Measurements from ENCODE around the gene BTBD8. TPM values are rescaled to one million over a fixed set of nuclear protein-coding genes. Genes with fewer than 3 reads are reported as not detected.

Gene BTBD8
- total and polyA plus RNA-seq, 12 donors = 3.5 to 14.1 (median 9.5) TPM

DNA sequence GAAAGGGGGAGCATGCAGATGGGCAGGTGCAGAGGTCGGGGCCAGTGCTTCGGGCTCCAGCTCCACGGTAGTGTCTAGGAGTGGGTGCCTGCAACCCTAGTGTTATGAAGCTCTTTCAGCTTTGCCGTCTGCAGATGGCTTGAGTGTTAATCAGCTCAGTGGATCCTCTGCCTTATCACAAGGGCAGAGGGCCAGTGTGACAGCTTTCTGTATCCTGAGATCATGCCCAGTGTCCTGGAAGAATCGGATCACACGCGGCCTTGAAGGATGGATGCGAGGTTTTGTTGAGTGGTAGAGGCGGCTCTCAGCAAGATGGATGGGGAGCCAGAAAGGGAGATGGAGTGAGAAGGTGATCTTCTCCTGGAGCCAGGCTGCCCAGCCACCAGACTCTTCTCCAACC, 112.1 kb downstream of the BTBD8 start:
- no peak for TF ChIP-seq POLR2A (IDR thresholded peaks at IDR 0.05)
- TF ChIP-seq, protein P1, sequence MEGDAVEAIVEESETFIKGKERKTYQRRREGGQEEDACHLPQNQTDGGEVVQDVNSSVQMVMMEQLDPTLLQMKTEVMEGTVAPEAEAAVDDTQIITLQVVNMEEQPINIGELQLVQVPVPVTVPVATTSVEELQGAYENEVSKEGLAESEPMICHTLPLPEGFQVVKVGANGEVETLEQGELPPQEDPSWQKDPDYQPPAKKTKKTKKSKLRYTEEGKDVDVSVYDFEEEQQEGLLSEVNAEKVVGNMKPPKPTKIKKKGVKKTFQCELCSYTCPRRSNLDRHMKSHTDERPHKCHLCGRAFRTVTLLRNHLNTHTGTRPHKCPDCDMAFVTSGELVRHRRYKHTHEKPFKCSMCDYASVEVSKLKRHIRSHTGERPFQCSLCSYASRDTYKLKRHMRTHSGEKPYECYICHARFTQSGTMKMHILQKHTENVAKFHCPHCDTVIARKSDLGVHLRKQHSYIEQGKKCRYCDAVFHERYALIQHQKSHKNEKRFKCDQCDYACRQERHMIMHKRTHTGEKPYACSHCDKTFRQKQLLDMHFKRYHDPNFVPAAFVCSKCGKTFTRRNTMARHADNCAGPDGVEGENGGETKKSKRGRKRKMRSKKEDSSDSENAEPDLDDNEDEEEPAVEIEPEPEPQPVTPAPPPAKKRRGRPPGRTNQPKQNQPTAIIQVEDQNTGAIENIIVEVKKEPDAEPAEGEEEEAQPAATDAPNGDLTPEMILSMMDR (IDR thresholded peaks at IDR 0.05) = no peak
- no peak overlapping the region for H3K4me3 ChIP-seq
- no peaks in the 10 kb centered on the region for H3K4me1 ChIP-seq (replicated peaks in 1 of 2)
- no peaks in the 10 kb centered on the region for H3K36me3 ChIP-seq (replicated peaks in 1 of 2)
- intact Hi-C loops (cut with DNase I) = no loop called here
- 66 to 80% (median 77%) methylated on average over 9 of the region's 9 CpGs for WGBS, 4 donors
- no peak for DNase-seq
- no peaks in the 10 kb centered on the region for H3K9me3 ChIP-seq (replicated peaks in 1 of 3)
- H3K27ac ChIP-seq = no peak overlapping the region
- H3K27me3 ChIP-seq = no peaks in the 10 kb centered on the region

DNA sequence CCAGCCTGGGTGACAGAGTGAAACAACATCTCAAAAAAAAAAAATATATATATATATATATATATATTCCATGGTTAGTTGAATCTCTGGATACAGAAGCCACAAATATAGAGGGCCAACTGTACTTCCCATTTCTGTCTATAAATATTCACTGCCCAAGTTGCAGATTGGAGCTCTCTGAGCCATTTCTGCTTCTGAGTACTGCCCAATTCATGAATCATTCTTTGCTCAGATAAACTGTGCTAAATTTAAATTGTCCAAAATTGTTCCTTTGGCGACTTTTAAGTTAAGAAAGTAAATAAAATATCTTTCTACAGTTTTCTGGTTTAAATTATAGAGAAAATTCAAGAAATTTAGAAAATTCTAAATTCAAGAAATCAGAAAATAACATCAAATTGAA, 114.4 kb downstream of the BTBD8 start:
- H3K27me3 ChIP-seq = no peaks in the 10 kb centered on the region
- no peak for DNase-seq
- intact Hi-C loops (cut with DNase I) = no loop called here

GRCh38 chr1:92201973-92202372, 121.8 kb downstream of the BTBD8 start:
- Histone ChIP-seq H3K27me3 (no peaks in the 10 kb centered on the region), H3K27ac (no peak overlapping the region), H3K4me3 (no peak overlapping the region), H3K4me1 (replicated peaks in 1 of 2) (no peaks in the 10 kb centered on the region), H3K9me3 (replicated peaks in 1 of 3) (peaks cover 0 to 6% (median 0%) of the 10 kb centered on the region in 3 donors), H3K36me3 (replicated peaks in 1 of 2) (no peaks in the 10 kb centered on the region)
- TF ChIP-seq POLR2A (IDR thresholded peaks at IDR 0.05) = no peak
- TF ChIP-seq, protein P1 (IDR thresholded peaks at IDR 0.05) = no peak
- no peak for DNase-seq
- intact Hi-C loops (cut with DNase I) = no loop called here
- 79 to 84% (median 80%) methylated on average over 5 of the region's 5 CpGs for WGBS, 4 donors

More for the DNA sequence above, 114.4 kb downstream of the BTBD8 start:
- Histone ChIP-seq H3K36me3 (replicated peaks in 1 of 2) (no peaks in the 10 kb centered on the region), H3K27ac (no peak overlapping the region), H3K4me1 (replicated peaks in 1 of 2) (no peaks in the 10 kb centered on the region), H3K4me3 (no peak overlapping the region), H3K9me3 (replicated peaks in 1 of 3) (no peaks in the 10 kb centered on the region)
- TF ChIP-seq, protein P1 (IDR thresholded peaks at IDR 0.05) = no peak
- no peak for TF ChIP-seq POLR2A (IDR thresholded peaks at IDR 0.05)
- WGBS, 4 donors = 67 to 77% (median 76%) methylated on average over 1 of the region's 1 CpG

DNA sequence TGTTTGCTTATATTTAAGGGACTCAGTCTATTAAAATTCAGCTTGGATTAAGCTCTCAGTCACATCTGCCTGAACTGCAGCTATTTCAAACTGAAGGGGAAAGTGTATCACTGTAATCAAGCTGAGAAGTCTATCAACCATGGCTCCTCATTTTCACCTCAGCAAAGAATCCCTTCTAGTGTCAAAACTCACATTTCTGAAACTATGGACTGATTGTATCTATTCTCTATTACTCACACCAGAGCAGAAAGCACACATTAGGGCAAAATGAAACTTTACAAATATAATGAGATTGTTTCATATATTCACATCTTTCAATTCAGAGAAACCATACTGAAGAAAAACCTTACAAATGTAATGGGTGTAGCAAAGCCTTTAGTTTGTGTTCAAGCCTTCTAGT, 123.0 kb downstream of the BTBD8 start:
- Histone ChIP-seq H3K27me3 (no peaks in the 10 kb centered on the region), H3K36me3 (replicated peaks in 1 of 2) (no peaks in the 10 kb centered on the region), H3K4me1 (replicated peaks in 1 of 2) (no peaks in the 10 kb centered on the region), H3K9me3 (replicated peaks in 1 of 3) (peaks cover 0 to 6% (median 0%) of the 10 kb centered on the region in 3 donors), H3K4me3 (no peak overlapping the region), H3K27ac (no peak overlapping the region)
- no peak for TF ChIP-seq POLR2A (IDR thresholded peaks at IDR 0.05)
- TF ChIP-seq, protein P1 (IDR thresholded peaks at IDR 0.05) = no peak
- intact Hi-C loops (cut with DNase I) = no loop called here
- no peak for DNase-seq
